WERI-Rb-1 (cell line): Measurements from ENCODE around the gene CHSY1.

Experiments
- DNase-seq: peaks from one replicate; pipeline ENCODE4 v3.0.0-alpha.2; 2020
- H3K27ac ChIP-seq: fragments of 250-450 bp; sonication (Bioruptor Pico); 2 replicates; pipeline ENCODE4 v1.5.1; 2020; ENCODE audit warnings: mild to moderate bottlenecking, moderate library complexity
- H3K27me3 ChIP-seq: fragments of 250-450 bp; sonication (Bioruptor Pico); 2 replicates; pipeline ENCODE4 v1.5.1; 2021; ENCODE audit warnings: mild to moderate bottlenecking, low read depth, moderate library complexity; ENCODE audit not compliant: insufficient read depth, severe bottlenecking
- H3K36me3 ChIP-seq: fragments of 250-450 bp; sonication (Bioruptor Pico); 2 replicates; pipeline ENCODE4 v1.5.1; 2020; ENCODE audit warnings: mild to moderate bottlenecking, moderate library complexity
- H3K4me3 ChIP-seq: 2 replicates; pipeline ENCODE4 v1.5.1; 2011; ENCODE audit warnings: low read depth, mild to moderate bottlenecking, control low read depth, low read length
- H3K9me3 ChIP-seq: fragments of 250-450 bp; sonication (Bioruptor Pico); 2 replicates; pipeline ENCODE4 v1.5.1; 2021; ENCODE audit warnings: mild to moderate bottlenecking, moderate library complexity; ENCODE audit not compliant: severe bottlenecking
- CTCF ChIP-seq: IDR thresholded peaks from 2 replicates; pipeline ENCODE4 v1.5.1; 2011; ENCODE audit warnings: low read depth, mild to moderate bottlenecking, control low read depth, inconsistent platforms, low read length

Gene CHSY1

GRCh38 chr15:101239724-101240136 is 12.1 kb downstream of the CHSY1 start:
- Histone ChIP-seq H3K27me3 (no peaks in the 10 kb centered on the region), H3K9me3 (no peaks in the 10 kb centered on the region), H3K4me3 (no peak overlapping the region), H3K36me3 (peaks cover 11% of the 10 kb centered on the region), H3K27ac (no peak overlapping the region)
- no peak for DNase-seq
- TF ChIP-seq CTCF = no peak

GRCh38 chr15:101237251-101237650 is 14.6 kb downstream of the CHSY1 start:
- peaks cover 31% of the 10 kb centered on the region for H3K36me3 ChIP-seq
- no peak for TF ChIP-seq CTCF

GRCh38 chr15:101233651-101234280 is 18.1 kb downstream of the CHSY1 start:
- Histone ChIP-seq H3K9me3 (no peaks in the 10 kb centered on the region), H3K36me3 (peaks cover 40% of the 10 kb centered on the region), H3K27ac (no peak overlapping the region), H3K27me3 (no peaks in the 10 kb centered on the region), H3K4me3 (no peak overlapping the region)
- DNase-seq = no peak
- TF ChIP-seq CTCF = no peak

More at GRCh38 chr15:101237251-101237650, 14.6 kb downstream of the CHSY1 start:
- H3K4me3 ChIP-seq = no peak overlapping the region
- H3K9me3 ChIP-seq = no peaks in the 10 kb centered on the region
- no peak for DNase-seq
- no peak overlapping the region for H3K27ac ChIP-seq
- H3K27me3 ChIP-seq = no peaks in the 10 kb centered on the region

GRCh38 chr15:101232677-101233076 is 19.2 kb downstream of the CHSY1 start:
- no peak for TF ChIP-seq CTCF
- DNase-seq = no peak

GRCh38 chr15:101228313-101228712 is 23.5 kb downstream of the CHSY1 start:
- no peak overlapping the region for H3K4me3 ChIP-seq
- H3K27me3 ChIP-seq = no peaks in the 10 kb centered on the region
- no peak overlapping the region for H3K27ac ChIP-seq
- TF ChIP-seq CTCF = no peak
- H3K36me3 ChIP-seq = peaks cover 32% of the 10 kb centered on the region
- no peaks in the 10 kb centered on the region for H3K9me3 ChIP-seq
- no peak for DNase-seq

More at GRCh38 chr15:101232677-101233076, 19.2 kb downstream of the CHSY1 start:
- H3K36me3 ChIP-seq = peaks cover 46% of the 10 kb centered on the region
- H3K27me3 ChIP-seq = no peaks in the 10 kb centered on the region
- no peak overlapping the region for H3K4me3 ChIP-seq
- no peak overlapping the region for H3K27ac ChIP-seq
- no peaks in the 10 kb centered on the region for H3K9me3 ChIP-seq

- no peaks in the 10 kb centered on the region for H3K27me3 ChIP-seq
- DNase-seq = no peak
- H3K9me3 ChIP-seq = no peaks in the 10 kb centered on the region
- peaks cover 22% of the 10 kb centered on the region for H3K36me3 ChIP-seq
- TF ChIP-seq CTCF = no peak
- no peak overlapping the region for H3K4me3 ChIP-seq
- no peak overlapping the region for H3K27ac ChIP-seq
Measured at GRCh38 chr15:101225658-101226057, 26.2 kb downstream of the CHSY1 start.
